PC-9 (cell line): ENCODE results near the gene TRIM15. TPM values are rescaled to one million over a fixed set of nuclear protein-coding genes. Genes with fewer than 3 reads are reported as not detected.

Experiments used
- BruUV-seq: library from RNA; stranded (reverse); fragments of 400-500 nt; replicated peaks from 2 replicates; lab custom pipeline; 2021; lab: Mats Ljungman, UMichigan
- CTCF ChIA-PET: fragments of 300-600 bp; sonication (Branson Sonifier 250); formaldehyde crosslinking; loops from one replicate; lab custom pipeline; 2022; ENCODE audit warnings: antibody characterized with exemption; lab: Charles Lee
- POLR2A ChIA-PET: fragments of 300-600 bp; sonication (Branson Sonifier 250); formaldehyde crosslinking; loops from one replicate; lab custom pipeline; 2022; ENCODE audit warnings: antibody characterized with exemption; ENCODE audit not compliant: unreplicated experiment; lab: Charles Lee
- DNase-seq, 2 experiments: peaks; one replicate each; pipeline versions ENCODE4 v3.0.0 to v3.0.0-alpha.2; 2015 to 2022; ENCODE audit warnings: mixed read lengths in 1 of 2
- H2AFZ ChIP-seq: fragments of 200-600 bp; sonication (generic); 2 replicates; pipeline ENCODE4 v1.8.1; 2017; ENCODE audit warnings: antibody characterized with exemption
- H3F3A ChIP-seq: fragments of 200-600 bp; sonication (generic); 2 replicates; pipeline ENCODE4 v1.8.1; 2017; ENCODE audit warnings: antibody characterized with exemption, mild to moderate bottlenecking, low read depth; ENCODE audit not compliant: insufficient read depth
- H3K27ac ChIP-seq: fragments of 200-600 bp; sonication (generic); 2 replicates; pipeline ENCODE4 v1.6.1; 2016; ENCODE audit warnings: mixed run types
- H3K27me3 ChIP-seq: fragments of 200-600 bp; sonication (generic); 2 replicates; pipeline ENCODE4 v1.6.1; 2016; ENCODE audit warnings: low read depth, mixed run types; ENCODE audit not compliant: insufficient read depth
- H3K36me3 ChIP-seq: fragments of 200-600 bp; sonication (generic); 2 replicates; pipeline ENCODE4 v1.6.1; 2016; ENCODE audit warnings: low read depth, mixed run types
- H3K4me1 ChIP-seq: fragments of 200-600 bp; sonication (generic); replicated peaks from 2 replicates; pipeline ENCODE4 v1.6.1; 2016; ENCODE audit warnings: mixed run types; ENCODE audit not compliant: insufficient read depth
- H3K4me2 ChIP-seq: fragments of 200-600 bp; sonication (generic); 2 replicates; pipeline ENCODE4 v1.6.1; 2017; ENCODE audit warnings: mixed run types
- H3K4me3 ChIP-seq: fragments of 200-600 bp; sonication (generic); 2 replicates; pipeline ENCODE4 v1.6.1; 2016; ENCODE audit warnings: mixed run types
- H3K79me2 ChIP-seq: fragments of 200-600 bp; sonication (generic); 2 replicates; pipeline ENCODE4 v1.6.1; 2017; ENCODE audit warnings: low read depth, mixed run types
- H3K9me2 ChIP-seq: fragments of 200-600 bp; sonication (generic); 2 replicates; pipeline ENCODE4 v1.8.1; 2017; ENCODE audit warnings: mild to moderate bottlenecking; ENCODE audit not compliant: insufficient read depth
- H3K9me3 ChIP-seq: fragments of 200-600 bp; sonication (generic); 2 replicates; pipeline ENCODE4 v1.8.1; 2016; ENCODE audit warnings: low read depth; ENCODE audit not compliant: insufficient read depth
- H4K20me1 ChIP-seq: fragments of 200-600 bp; sonication (generic); 2 replicates; pipeline ENCODE4 v1.8.1; 2017; ENCODE audit not compliant: insufficient read depth
- CTCF ChIP-seq: fragments of 200-600 bp; sonication (generic); conservative IDR thresholded peaks from 2 replicates; pipeline ENCODE4 v1.6.1; 2017; ENCODE audit warnings: mixed run types, antibody characterized with exemption, mild to moderate bottlenecking, moderate library complexity
- EZH2 ChIP-seq: fragments of 200-600 bp; sonication (generic); IDR thresholded peaks from 2 replicates; pipeline ENCODE4 v1.8.0; 2017; ENCODE audit warnings: antibody characterized with exemption, low read depth
- intact Hi-C: fragments of 100-400 bp; cut with micrococcal nuclease; formaldehyde crosslinking; loops from one replicate; pipeline ENCODE4 v1.10.0; 2022; ENCODE audit not compliant: unreplicated experiment
- total RNA-seq: library from RNA; stranded (reverse); gene quantifications from 2 replicates; pipeline ENCODE4 v1.2.3, GENCODE V29; 2021

TRIM15 gene
- total RNA-seq, 1 experiment from 2014 or later, result not detected

GRCh38 chr6:30142665-30143064 lies 20.7 kb upstream of the TRIM15 start:
- no peaks in the 10 kb centered on the region for H3K9me3 ChIP-seq
- no peaks in the 10 kb centered on the region for H3F3A ChIP-seq
- H2AFZ ChIP-seq, result no peak overlapping the region
- ChIA-PET CTCF (no interaction called here), POLR2A (interaction anchor here (0.6 kb wide), 2 partner anchors 13 to 126 kb away, joined by 5 to 6 read pairs; no protein-coding TSS in a partner anchor)
- H4K20me1 ChIP-seq, result no peaks in the 10 kb centered on the region
- no peak overlapping the region for H3K4me3 ChIP-seq
- intact Hi-C loops, result no loop called here
- no peak for DNase-seq
- H3K9me2 ChIP-seq, result no peaks in the 10 kb centered on the region
- H3K36me3 ChIP-seq, result no peaks in the 10 kb centered on the region
- TF ChIP-seq EZH2 (no peak), CTCF (no peak)
- H3K79me2 ChIP-seq, result no peaks in the 10 kb centered on the region
- BruUV-seq, result no TSS peak
- no peak overlapping the region for H3K27ac ChIP-seq
- no peak overlapping the region for H3K4me2 ChIP-seq
- H3K27me3 ChIP-seq, result no peaks in the 10 kb centered on the region
- no peaks in the 10 kb centered on the region for H3K4me1 ChIP-seq

GRCh38 chr6:30143780-30144179 lies 19.6 kb upstream of the TRIM15 start:
- POLR2A ChIA-PET, result interaction anchor here (0.6 to 0.9 kb wide), 2 partner anchors 37 to 796 kb away, joined by 3 to 6 read pairs; no protein-coding TSS in a partner anchor
- Histone ChIP-seq H3K36me3 (no peaks in the 10 kb centered on the region), H3K9me3 (no peaks in the 10 kb centered on the region), H3K4me1 (no peaks in the 10 kb centered on the region), H3K9me2 (no peaks in the 10 kb centered on the region), H2AFZ (no peak overlapping the region), H3K27ac (no peak overlapping the region), H3K4me3 (no peak overlapping the region), H3K4me2 (no peak overlapping the region), H3F3A (no peaks in the 10 kb centered on the region), H3K79me2 (no peaks in the 10 kb centered on the region), H4K20me1 (no peaks in the 10 kb centered on the region), H3K27me3 (no peaks in the 10 kb centered on the region)
- no peak for TF ChIP-seq EZH2
- TF ChIP-seq CTCF, result no peak
- no peak for DNase-seq
- no TSS peak for BruUV-seq
- CTCF ChIA-PET, result no interaction called here
- intact Hi-C loops, result no loop called here

- no peaks in the 10 kb centered on the region for H3K9me2 ChIP-seq
- H3K4me1 ChIP-seq, result no peaks in the 10 kb centered on the region
- H3K9me3 ChIP-seq, result no peaks in the 10 kb centered on the region
- no peak overlapping the region for H3K4me3 ChIP-seq
- no peaks in the 10 kb centered on the region for H4K20me1 ChIP-seq
- no peak for TF ChIP-seq EZH2
- TF ChIP-seq CTCF, result no peak
- no peaks in the 10 kb centered on the region for H3K36me3 ChIP-seq
- POLR2A ChIA-PET, result interaction anchor here (0.9 kb wide), 1 partner anchor 795 kb away, joined by 6 read pairs; no protein-coding TSS in a partner anchor
- H2AFZ ChIP-seq, result no peak overlapping the region
- H3K27me3 ChIP-seq, result no peaks in the 10 kb centered on the region
- no TSS peak for BruUV-seq
- H3K27ac ChIP-seq, result no peak overlapping the region
- no peak overlapping the region for H3K4me2 ChIP-seq
- CTCF ChIA-PET, result no interaction called here
- H3K79me2 ChIP-seq, result no peaks in the 10 kb centered on the region
- DNase-seq, result no peak
- H3F3A ChIP-seq, result no peaks in the 10 kb centered on the region
- intact Hi-C loops, result no loop called here
Observed at GRCh38 chr6:30144811-30145210, 18.5 kb upstream of the TRIM15 start.
